VCaP (cell line): ENCODE measurements around the gene CAMSAP1.

Experiments
- H3K27ac ChIP-seq: fragments of 450-650 bp; 2 replicates; pipeline ENCODE4 v1.5.1; 2017
- TF ChIP-seq, protein P1 (sequence below): fragments of 450-650 bp; conservative IDR thresholded peaks from 2 replicates; pipeline ENCODE4 v1.5.1; 2017; ENCODE audit warnings: mild to moderate bottlenecking, moderate library complexity

Gene CAMSAP1

DNA sequence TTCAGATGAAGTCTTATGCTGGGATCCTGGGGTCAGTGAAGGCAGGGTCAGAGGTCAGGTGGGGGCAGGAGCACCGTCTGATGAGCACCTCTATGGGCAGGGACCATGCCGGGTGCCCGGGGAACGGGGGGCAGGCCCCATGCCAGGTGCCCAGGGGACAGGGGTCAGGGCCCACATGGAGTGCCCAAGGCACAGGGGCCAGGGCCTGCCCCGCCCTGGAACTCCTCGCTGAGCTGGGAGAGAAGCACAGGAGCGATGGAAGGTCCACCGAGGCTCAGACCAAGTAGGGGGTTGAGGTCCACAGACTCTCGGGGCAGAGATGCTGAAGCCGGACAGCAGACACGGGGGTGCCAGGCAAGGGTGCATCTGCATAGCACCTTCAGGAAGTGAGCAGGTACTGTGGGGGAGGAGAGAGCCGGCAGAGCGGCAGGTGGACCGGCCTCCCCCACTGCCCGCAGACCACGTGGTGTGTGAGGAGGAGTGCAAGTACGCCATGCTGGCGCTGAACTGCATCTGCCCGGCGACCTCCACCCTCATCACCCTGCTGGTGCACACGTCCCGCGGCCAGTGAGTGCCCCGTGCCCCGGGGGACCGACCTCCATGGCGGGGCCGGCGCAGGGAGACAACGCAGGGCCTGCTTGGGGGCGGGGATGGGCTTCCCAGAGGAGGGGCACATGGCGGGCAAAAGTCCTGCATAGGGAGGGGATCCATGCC lies 137.7 kb downstream of the CAMSAP1 start:
- no peak overlapping the region for H3K27ac ChIP-seq
- TF ChIP-seq, protein P1, sequence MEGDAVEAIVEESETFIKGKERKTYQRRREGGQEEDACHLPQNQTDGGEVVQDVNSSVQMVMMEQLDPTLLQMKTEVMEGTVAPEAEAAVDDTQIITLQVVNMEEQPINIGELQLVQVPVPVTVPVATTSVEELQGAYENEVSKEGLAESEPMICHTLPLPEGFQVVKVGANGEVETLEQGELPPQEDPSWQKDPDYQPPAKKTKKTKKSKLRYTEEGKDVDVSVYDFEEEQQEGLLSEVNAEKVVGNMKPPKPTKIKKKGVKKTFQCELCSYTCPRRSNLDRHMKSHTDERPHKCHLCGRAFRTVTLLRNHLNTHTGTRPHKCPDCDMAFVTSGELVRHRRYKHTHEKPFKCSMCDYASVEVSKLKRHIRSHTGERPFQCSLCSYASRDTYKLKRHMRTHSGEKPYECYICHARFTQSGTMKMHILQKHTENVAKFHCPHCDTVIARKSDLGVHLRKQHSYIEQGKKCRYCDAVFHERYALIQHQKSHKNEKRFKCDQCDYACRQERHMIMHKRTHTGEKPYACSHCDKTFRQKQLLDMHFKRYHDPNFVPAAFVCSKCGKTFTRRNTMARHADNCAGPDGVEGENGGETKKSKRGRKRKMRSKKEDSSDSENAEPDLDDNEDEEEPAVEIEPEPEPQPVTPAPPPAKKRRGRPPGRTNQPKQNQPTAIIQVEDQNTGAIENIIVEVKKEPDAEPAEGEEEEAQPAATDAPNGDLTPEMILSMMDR: no peak

DNA sequence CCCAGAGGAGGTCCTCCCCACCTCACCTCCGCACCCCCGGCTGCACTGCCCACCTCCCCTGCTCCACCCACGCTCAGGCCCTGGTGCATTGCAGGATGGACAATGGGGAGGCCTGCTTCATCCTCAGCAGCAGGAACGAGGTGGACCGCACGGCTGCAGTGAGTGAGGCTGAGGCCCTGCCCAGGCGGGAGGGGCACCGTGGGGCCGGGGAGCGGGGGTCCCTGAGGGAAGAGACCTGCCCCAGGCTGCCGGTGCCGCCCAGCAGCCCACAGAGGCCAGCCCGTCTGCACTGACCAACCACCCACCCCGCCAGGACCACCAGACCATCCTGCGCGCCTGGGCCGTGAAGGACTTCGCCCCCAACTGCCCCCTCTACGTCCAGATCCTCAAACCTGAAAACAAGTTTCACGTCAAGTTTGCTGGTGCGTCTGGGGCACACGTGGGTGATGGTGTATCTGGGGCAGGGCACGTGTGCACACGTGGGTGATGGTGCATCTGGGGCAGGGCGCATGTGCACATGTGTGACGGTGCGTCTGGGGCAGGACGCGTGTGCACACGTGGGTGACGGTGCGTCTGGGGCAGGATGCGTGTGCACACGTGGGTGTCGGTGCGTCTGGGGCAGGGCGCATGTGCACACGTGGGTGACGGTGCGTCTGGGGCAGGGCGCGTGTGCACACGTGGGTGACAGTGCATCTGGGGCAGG lies 138.7 kb downstream of the CAMSAP1 start:
- no peak overlapping the region for H3K27ac ChIP-seq
- TF ChIP-seq, protein P1: no peak

DNA sequence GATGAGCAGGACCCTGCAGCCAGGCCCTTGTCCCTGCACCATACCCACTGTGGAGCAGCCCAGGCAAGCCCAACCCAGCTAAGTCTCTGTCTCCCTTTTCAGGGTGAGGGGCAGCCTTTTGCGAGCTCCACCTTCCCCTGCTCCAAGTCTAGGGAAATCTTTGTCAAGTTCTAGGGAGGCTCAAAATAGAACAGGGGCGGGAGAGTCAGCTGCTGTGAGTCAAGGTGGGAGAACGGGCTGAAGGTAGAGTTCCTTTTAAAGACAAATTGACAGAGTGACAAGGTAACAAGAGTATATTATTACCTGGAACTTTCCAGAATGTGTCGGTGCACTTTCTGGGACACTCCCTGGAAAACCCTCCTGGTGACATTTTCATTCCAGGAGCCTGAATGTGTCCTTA lies 140.6 kb downstream of the CAMSAP1 start:
- TF ChIP-seq, protein P1: no peak
- no peak overlapping the region for H3K27ac ChIP-seq

DNA sequence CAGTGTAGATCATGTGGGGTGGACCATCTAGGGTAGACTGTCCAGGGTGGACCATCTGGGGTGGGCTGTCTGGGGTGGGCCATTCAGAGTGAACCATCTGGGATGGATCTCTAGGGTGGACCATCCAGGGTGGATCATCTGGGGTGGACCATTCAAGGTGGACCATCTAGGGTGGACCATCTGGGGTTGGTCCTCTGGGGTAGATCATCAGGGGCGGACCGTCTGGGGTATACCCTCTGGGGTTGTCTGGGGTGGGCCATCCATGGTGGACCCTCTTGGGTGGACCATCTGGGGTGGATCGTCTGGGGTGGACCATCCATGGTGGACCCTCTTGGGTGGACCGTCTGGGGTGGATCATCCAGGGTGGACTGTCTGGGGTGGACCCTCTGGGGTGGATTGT lies 141.1 kb downstream of the CAMSAP1 start:
- TF ChIP-seq, protein P1: no peak

DNA sequence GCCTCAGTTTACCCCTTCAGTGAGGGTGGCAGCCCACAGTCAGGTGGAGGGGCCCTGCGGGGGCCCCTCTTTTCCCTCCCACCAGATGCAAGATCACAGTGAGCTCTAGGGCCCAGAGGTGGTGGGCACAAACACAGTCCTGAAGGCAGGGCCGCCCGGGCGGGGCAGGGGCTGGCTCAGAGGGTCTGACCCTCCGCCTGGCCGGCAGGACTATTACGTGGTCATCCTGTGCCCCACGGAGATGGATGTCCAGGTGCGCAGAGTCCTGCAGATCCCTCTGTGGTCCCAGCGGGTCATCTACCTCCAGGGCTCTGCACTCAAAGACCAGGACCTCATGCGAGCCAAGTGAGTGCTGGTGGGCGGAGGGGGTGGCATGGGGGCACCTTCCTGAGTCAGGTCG lies 141.9 kb downstream of the CAMSAP1 start:
- TF ChIP-seq, protein P1: no peak
- no peak overlapping the region for H3K27ac ChIP-seq

More for the DNA sequence above, 141.1 kb downstream of the CAMSAP1 start:
- H3K27ac ChIP-seq: no peak overlapping the region

DNA sequence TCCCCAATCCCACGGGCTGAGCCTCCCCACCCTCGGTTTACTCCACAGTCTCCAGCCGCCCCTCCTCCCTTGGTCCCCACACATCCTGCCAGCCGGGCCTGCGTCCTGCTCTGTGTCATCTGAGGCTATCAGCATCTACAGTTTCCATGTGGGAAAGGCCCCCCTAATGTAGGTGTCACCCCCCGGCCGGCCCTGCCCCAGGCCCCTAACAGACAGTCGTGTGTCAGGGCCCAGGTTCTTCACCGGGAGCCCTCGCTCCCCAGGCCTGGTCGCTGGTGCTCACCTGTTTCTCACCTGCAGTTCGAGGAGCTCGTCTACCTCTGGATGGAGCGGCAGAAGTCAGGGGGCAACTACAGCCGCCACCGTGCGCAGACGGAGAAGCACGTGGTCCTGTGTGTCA lies 142.6 kb downstream of the CAMSAP1 start:
- TF ChIP-seq, protein P1: no peak

DNA sequence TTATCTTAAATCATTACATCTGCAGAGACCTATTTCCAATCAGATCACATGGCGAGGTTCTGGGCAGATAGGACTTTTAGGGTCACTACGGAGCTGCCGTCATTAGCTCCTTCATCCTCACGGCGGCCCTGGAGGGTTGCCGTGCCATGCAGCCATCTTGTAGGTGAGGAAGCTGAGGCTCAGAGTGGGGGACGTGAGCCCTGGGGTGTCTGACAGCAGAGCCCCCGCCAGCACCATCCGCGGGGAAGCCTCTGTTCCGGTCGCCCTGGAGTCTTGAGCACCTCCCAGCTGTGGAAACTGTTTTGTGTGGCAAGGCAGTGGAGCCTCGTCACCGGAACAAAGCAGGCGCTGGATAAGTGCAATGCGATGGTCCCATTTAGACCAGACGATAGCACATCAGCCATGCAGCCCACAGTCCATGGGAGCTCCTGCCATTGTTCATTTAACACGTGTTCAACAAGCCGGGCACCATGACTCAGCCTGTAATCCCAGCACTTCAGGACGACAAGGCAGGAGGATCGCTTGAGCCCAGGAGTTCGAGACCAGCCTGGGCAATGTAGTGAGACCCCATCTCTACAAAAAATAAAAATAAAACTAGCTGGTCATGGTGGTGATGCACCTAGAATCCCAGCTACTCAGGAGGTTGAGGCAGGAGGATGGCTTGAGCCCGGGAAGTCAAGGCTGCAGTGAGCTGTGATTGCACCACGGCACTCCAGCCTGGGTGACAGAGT lies 143.5 kb downstream of the CAMSAP1 start:
- H3K27ac ChIP-seq: no peak overlapping the region
- TF ChIP-seq, protein P1: no peak

More for the DNA sequence above, 142.6 kb downstream of the CAMSAP1 start:
- no peak overlapping the region for H3K27ac ChIP-seq
